GM23338 (cell line): ENCODE results near the gene ATF3. TPM values are rescaled to one million over a fixed set of nuclear protein-coding genes. Genes with fewer than 3 reads are reported as not detected.

ENCODE experiments used
- ATAC-seq: fragments of 200-7000 bp; cut with Tn5 transposase; 3 replicates; pipeline ENCODE4 v1.9.1; 2020
- DNase-seq: peaks from one replicate; pipeline ENCODE4 v3.0.0-alpha.2; 2015; ENCODE audit warnings: low spot score
- H2AFZ ChIP-seq: fragments of 200-600 bp; sonication (generic); 2 replicates; pipeline ENCODE4 v1.8.0; 2016; ENCODE audit warnings: antibody characterized with exemption, mild to moderate bottlenecking, moderate library complexity
- H3F3A ChIP-seq: fragments of 200-600 bp; sonication (generic); replicated peaks from 2 replicates; pipeline ENCODE4 v1.8.0; 2017; ENCODE audit warnings: antibody characterized with exemption, mixed run types, low read depth
- H3K27ac ChIP-seq: fragments of 200-600 bp; sonication (generic); 2 replicates; pipeline ENCODE4 v1.6.1; 2016; ENCODE audit warnings: low read depth
- H3K27me3 ChIP-seq: fragments of 200-600 bp; sonication (generic); 2 replicates; pipeline ENCODE4 v1.8.0; 2016; ENCODE audit warnings: mild to moderate bottlenecking, mixed run types, moderate library complexity; ENCODE audit not compliant: insufficient read depth
- H3K36me3 ChIP-seq: fragments of 200-600 bp; sonication (generic); 2 replicates; pipeline ENCODE4 v1.8.0; 2016; ENCODE audit warnings: mild to moderate bottlenecking; ENCODE audit not compliant: insufficient read depth
- H3K4me1 ChIP-seq: fragments of 200-600 bp; sonication (generic); 2 replicates; pipeline ENCODE4 v1.8.0; 2016; ENCODE audit warnings: mild to moderate bottlenecking, moderate library complexity; ENCODE audit not compliant: insufficient read depth
- H3K4me2 ChIP-seq: fragments of 200-600 bp; sonication (generic); 2 replicates; pipeline ENCODE4 v1.7.1; 2017; ENCODE audit warnings: mixed run types
- H3K4me3 ChIP-seq: fragments of 200-600 bp; sonication (generic); 2 replicates; pipeline ENCODE4 v1.6.1; 2016; ENCODE audit warnings: mixed run types
- H3K79me2 ChIP-seq: fragments of 200-600 bp; sonication (generic); replicated peaks from 2 replicates; pipeline ENCODE4 v1.8.0; 2017; ENCODE audit warnings: mild to moderate bottlenecking; ENCODE audit not compliant: insufficient read depth
- H3K9me2 ChIP-seq: fragments of 200-600 bp; sonication (generic); 2 replicates; pipeline ENCODE4 v1.8.0; 2017; ENCODE audit not compliant: insufficient read depth
- H4K20me1 ChIP-seq: fragments of 200-600 bp; sonication (generic); replicated peaks from 2 replicates; pipeline ENCODE4 v1.8.0; 2017; ENCODE audit warnings: mild to moderate bottlenecking; ENCODE audit not compliant: insufficient read depth
- H3K27ac Mint-ChIP-seq: 2 replicates; pipeline ENCODE4 v1.8.0; 2020; ENCODE audit warnings: inconsistent platforms, mild to moderate bottlenecking, moderate library complexity, mixed read lengths
- H3K27me3 Mint-ChIP-seq: 3 replicates; pipeline ENCODE4 v1.8.0; 2022; ENCODE audit warnings: low read depth, mild to moderate bottlenecking, moderate library complexity, mixed read lengths, inconsistent platforms; ENCODE audit not compliant: insufficient read depth, poor library complexity
- H3K36me3 Mint-ChIP-seq: 3 replicates; pipeline ENCODE4 v1.8.0; 2021; ENCODE audit warnings: low read depth, mild to moderate bottlenecking, inconsistent platforms, moderate library complexity, mixed read lengths
- H3K4me1 Mint-ChIP-seq: 3 replicates; pipeline ENCODE4 v1.8.0; 2020; ENCODE audit warnings: mild to moderate bottlenecking, inconsistent platforms, mixed read lengths
- H3K4me3 Mint-ChIP-seq: 3 replicates; pipeline ENCODE4 v1.8.0; 2021; ENCODE audit warnings: moderate library complexity, mild to moderate bottlenecking, inconsistent platforms, mixed read lengths
- H3K9me3 Mint-ChIP-seq: 3 replicates; pipeline ENCODE4 v1.8.0; 2020; ENCODE audit warnings: moderate library complexity, mild to moderate bottlenecking, inconsistent platforms, mixed read lengths
- CTCF ChIP-seq, 2 experiments: fragments of 200-600 bp in 1 of 2; sonication (generic) in 1 of 2; conservative IDR thresholded peaks; 2 replicates each; pipeline versions ENCODE4 v1.5.1 to v1.6.1; 2016 to 2017; ENCODE audit warnings: antibody characterized with exemption in 2 of 2, low read depth in 2 of 2, mild to moderate bottlenecking in 2 of 2, moderate library complexity in 1 of 2
- EZH2 ChIP-seq: fragments of 200-600 bp; sonication (generic); IDR thresholded peaks from one replicate; pipeline ENCODE4 v1.8.0; 2017; ENCODE audit warnings: antibody characterized with exemption, mild to moderate bottlenecking, low read depth; ENCODE audit not compliant: unreplicated experiment
- JUNB ChIP-seq: IDR thresholded peaks from one replicate; pipeline ENCODE4 v1.6.1; 2016; ENCODE audit warnings: antibody characterized with exemption; ENCODE audit not compliant: unreplicated experiment
- POLR2AphosphoS5 ChIP-seq: IDR thresholded peaks from 2 replicates; pipeline ENCODE4 v1.6.1; 2016; ENCODE audit warnings: antibody characterized with exemption, low read depth
- STAT1 ChIP-seq: IDR thresholded peaks from one replicate; pipeline ENCODE4 v1.6.1; 2016; ENCODE audit warnings: antibody characterized with exemption; ENCODE audit not compliant: unreplicated experiment
- ZNF114 ChIP-seq: fragments of 250-450 bp; sonication (Bioruptor Pico); IDR thresholded peaks from 2 replicates; pipeline ENCODE4 v1.5.0; 2020; ENCODE audit warnings: mild to moderate bottlenecking, moderate library complexity
- ZNF331 ChIP-seq: fragments of 250-450 bp; sonication (Bioruptor Pico); IDR thresholded peaks from 2 replicates; pipeline ENCODE4 v1.5.0; 2020; ENCODE audit warnings: low read depth, mild to moderate bottlenecking, moderate library complexity
- polyA plus RNA-seq: library from polyadenylated mRNA; unstranded; fragments of >200 nt; fragmentation: Nextera tagmentation; extraction: Ambion mirVana; gene quantifications from 2 replicates; pipeline ENCODE4 v1.2.1, GENCODE V29; 2016
- total RNA-seq: library from RNA; depleted of rRNA; stranded (reverse); fragments of >200 nt; shearing (Covaris generic); gene quantifications from 2 replicates; pipeline ENCODE4 v1.2.3, GENCODE V29; 2014
- TF ChIP-seq, protein P1 (sequence below): IDR thresholded peaks from 2 replicates; pipeline ENCODE4 v1.6.1; 2016; ENCODE audit warnings: antibody characterized with exemption
- TF ChIP-seq, protein P2 (sequence below): fragments of 250-450 bp; sonication (Bioruptor Pico); IDR thresholded peaks from 2 replicates; pipeline ENCODE4 v1.5.0; 2020; ENCODE audit warnings: mild to moderate bottlenecking, moderate library complexity

The ATF3 gene
- total and polyA plus RNA-seq, 2 experiments from 2014 or later = 12.6 to 17.2 TPM

DNA sequence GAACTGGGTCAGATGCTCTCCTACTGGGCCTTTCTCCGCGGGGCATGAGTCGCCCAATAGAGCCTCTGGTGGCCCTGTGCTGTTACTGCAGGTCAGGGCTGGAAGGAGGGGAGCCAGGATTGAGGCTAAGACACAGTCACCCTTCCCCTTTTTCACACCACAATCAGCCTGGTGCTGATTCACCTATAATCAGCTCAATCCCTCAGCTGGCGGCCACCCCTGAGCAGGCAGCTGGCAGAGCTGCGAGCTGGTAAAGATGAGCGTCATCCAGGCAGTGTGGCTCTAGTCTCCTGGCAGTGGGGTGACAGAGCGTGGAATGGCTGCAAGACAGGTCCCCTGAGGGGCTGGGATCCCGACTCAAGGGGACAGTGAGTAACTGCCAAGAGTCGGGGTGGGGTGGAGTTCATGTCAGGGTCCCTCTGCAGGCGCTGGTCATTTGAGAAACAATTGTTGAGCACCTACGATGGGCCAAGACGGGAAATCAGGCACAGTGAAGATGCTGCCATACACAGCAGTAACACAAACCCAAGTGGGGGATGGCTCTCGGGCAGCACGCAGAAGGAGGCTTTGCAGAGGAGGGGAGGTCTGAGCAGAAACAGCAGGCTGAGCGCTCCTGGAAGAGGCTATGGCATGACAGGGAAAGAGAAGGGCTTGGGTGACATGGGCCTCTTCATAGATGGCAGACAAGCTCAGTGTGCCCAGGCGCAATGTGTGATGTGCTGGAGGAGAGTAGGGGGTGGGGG lies 21.8 kb downstream of the ATF3 start:
- DNase-seq (peak; percentile 90), ATAC-seq (peak; percentile 96)
- Histone ChIP-seq H3K36me3 (no peaks in the 10 kb centered on the region), H3K27me3 (no peaks in the 10 kb centered on the region), H3K79me2 (no peaks in the 10 kb centered on the region), H2AFZ (peak overlapping the region; percentile 93), H4K20me1 (no peaks in the 10 kb centered on the region), H3K27ac (no peak overlapping the region), H3K9me2 (no peaks in the 10 kb centered on the region), H3K4me2 (peak overlapping the region; percentile 58), H3K4me3 (no peak overlapping the region), H3K4me1 (peaks cover 7% of the 10 kb centered on the region; the same call in 1 of the 2 replicates), H3F3A (no peaks in the 10 kb centered on the region)
- no peak overlapping the region for H3K27ac Mint-ChIP-seq
- no peak overlapping the region for H3K4me3 Mint-ChIP-seq
- H3K9me3 Mint-ChIP-seq = peaks cover 9% of the 10 kb centered on the region; the same call in 2 of the 3 replicates
- peaks cover 5% of the 10 kb centered on the region for H3K27me3 Mint-ChIP-seq
- TF ChIP-seq, protein P1, sequence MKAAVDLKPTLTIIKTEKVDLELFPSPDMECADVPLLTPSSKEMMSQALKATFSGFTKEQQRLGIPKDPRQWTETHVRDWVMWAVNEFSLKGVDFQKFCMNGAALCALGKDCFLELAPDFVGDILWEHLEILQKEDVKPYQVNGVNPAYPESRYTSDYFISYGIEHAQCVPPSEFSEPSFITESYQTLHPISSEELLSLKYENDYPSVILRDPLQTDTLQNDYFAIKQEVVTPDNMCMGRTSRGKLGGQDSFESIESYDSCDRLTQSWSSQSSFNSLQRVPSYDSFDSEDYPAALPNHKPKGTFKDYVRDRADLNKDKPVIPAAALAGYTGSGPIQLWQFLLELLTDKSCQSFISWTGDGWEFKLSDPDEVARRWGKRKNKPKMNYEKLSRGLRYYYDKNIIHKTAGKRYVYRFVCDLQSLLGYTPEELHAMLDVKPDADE = no peak
- no peak for TF ChIP-seq ZNF114 (CRISPR knock-in tag)
- no peak for TF ChIP-seq POLR2AphosphoS5
- peak; percentile 68 to 77 for TF ChIP-seq CTCF (conservative IDR thresholded peaks at IDR 0.05; ENCODE audit: low read depth in 2 of 2)
- peaks cover 6% of the 10 kb centered on the region; the same call in 2 of the 3 replicates for H3K36me3 Mint-ChIP-seq
- no peaks in the 10 kb centered on the region for H3K4me1 Mint-ChIP-seq

DNA sequence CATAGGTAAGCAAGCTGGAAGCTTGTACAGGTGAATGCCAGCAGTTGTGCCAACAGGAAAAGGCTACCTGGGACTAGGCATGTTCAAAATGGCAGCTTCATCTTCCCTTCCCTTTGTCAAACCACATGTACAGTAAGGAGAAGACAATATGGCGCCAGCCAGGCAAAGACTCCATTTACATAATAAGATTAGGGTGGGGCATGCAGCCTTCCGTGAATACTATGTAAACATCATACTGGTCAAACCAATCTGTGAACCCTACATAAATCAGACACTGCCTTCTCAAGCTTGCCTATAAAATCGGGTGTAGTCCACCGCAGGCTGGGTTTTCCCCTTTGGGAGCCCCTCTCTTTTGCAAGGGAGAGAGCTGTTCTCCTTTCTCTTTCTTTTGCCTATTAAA lies 24.6 kb downstream of the ATF3 start:
- no peaks in the 10 kb centered on the region for H3K36me3 ChIP-seq
- H3K4me2 ChIP-seq = no peak overlapping the region
- Mint-ChIP-seq H3K9me3 (peaks cover 9% of the 10 kb centered on the region; the same call in 2 of the 3 replicates), H3K27me3 (peaks cover 6% of the 10 kb centered on the region), H3K4me3 (no peak overlapping the region), H3K36me3 (peaks cover 6% of the 10 kb centered on the region; the same call in 2 of the 3 replicates), H3K4me1 (peaks cover 5% of the 10 kb centered on the region), H3K27ac (no peak overlapping the region)
- no peak overlapping the region for H3K4me3 ChIP-seq
- ATAC-seq (no peak), DNase-seq (no peak)
- no peaks in the 10 kb centered on the region for H3K27me3 ChIP-seq
- no peak overlapping the region for H2AFZ ChIP-seq
- H3K27ac ChIP-seq = no peak overlapping the region
- no peaks in the 10 kb centered on the region for H3F3A ChIP-seq
- no peaks in the 10 kb centered on the region for H3K79me2 ChIP-seq
- no peaks in the 10 kb centered on the region for H4K20me1 ChIP-seq
- H3K4me1 ChIP-seq = peaks cover 11% of the 10 kb centered on the region
- no peaks in the 10 kb centered on the region for H3K9me2 ChIP-seq
- TF ChIP-seq, protein P2, sequence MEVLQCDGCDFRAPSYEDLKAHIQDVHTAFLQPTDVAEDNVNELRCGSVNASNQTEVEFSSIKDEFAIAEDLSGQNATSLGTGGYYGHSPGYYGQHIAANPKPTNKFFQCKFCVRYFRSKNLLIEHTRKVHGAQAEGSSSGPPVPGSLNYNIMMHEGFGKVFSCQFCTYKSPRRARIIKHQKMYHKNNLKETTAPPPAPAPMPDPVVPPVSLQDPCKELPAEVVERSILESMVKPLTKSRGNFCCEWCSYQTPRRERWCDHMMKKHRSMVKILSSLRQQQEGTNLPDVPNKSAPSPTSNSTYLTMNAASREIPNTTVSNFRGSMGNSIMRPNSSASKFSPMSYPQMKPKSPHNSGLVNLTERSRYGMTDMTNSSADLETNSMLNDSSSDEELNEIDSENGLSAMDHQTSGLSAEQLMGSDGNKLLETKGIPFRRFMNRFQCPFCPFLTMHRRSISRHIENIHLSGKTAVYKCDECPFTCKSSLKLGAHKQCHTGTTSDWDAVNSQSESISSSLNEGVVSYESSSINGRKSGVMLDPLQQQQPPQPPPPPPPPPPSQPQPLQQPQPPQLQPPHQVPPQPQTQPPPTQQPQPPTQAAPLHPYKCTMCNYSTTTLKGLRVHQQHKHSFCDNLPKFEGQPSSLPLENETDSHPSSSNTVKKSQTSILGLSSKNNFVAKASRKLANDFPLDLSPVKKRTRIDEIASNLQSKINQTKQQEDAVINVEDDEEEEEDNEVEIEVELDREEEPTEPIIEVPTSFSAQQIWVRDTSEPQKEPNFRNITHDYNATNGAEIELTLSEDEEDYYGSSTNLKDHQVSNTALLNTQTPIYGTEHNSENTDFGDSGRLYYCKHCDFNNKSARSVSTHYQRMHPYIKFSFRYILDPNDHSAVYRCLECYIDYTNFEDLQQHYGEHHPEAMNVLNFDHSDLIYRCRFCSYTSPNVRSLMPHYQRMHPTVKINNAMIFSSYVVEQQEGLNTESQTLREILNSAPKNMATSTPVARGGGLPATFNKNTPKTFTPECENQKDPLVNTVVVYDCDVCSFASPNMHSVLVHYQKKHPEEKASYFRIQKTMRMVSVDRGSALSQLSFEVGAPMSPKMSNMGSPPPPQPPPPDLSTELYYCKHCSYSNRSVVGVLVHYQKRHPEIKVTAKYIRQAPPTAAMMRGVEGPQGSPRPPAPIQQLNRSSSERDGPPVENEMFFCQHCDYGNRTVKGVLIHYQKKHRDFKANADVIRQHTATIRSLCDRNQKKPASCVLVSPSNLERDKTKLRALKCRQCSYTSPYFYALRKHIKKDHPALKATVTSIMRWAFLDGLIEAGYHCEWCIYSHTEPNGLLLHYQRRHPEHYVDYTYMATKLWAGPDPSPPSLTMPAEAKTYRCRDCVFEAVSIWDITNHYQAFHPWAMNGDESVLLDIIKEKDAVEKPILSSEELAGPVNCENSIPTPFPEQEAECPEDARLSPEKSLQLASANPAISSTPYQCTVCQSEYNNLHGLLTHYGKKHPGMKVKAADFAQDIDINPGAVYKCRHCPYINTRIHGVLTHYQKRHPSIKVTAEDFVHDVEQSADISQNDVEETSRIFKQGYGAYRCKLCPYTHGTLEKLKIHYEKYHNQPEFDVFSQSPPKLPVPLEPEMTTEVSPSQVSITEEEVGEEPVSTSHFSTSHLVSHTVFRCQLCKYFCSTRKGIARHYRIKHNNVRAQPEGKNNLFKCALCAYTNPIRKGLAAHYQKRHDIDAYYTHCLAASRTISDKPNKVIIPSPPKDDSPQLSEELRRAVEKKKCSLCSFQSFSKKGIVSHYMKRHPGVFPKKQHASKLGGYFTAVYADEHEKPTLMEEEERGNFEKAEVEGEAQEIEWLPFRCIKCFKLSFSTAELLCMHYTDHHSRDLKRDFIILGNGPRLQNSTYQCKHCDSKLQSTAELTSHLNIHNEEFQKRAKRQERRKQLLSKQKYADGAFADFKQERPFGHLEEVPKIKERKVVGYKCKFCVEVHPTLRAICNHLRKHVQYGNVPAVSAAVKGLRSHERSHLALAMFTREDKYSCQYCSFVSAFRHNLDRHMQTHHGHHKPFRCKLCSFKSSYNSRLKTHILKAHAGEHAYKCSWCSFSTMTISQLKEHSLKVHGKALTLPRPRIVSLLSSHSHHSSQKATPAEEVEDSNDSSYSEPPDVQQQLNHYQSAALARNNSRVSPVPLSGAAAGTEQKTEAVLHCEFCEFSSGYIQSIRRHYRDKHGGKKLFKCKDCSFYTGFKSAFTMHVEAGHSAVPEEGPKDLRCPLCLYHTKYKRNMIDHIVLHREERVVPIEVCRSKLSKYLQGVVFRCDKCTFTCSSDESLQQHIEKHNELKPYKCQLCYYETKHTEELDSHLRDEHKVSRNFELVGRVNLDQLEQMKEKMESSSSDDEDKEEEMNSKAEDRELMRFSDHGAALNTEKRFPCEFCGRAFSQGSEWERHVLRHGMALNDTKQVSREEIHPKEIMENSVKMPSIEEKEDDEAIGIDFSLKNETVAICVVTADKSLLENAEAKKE (CRISPR knock-in tag) = no peak
- TF ChIP-seq JUNB (no peak), STAT1 (no peak), EZH2 (no peak), ZNF331 (CRISPR knock-in tag) (no peak)
- TF ChIP-seq, protein P1 = no peak
